ENCODE data around the gene ERC1. TPM values are rescaled to one million over a fixed set of nuclear protein-coding genes. Genes with fewer than 3 reads are reported as not detected.

ERC1 gene
- total and polyA plus RNA-seq, 2 donors from 2014 or later: 5.1 to 68.3 TPM

DNA sequence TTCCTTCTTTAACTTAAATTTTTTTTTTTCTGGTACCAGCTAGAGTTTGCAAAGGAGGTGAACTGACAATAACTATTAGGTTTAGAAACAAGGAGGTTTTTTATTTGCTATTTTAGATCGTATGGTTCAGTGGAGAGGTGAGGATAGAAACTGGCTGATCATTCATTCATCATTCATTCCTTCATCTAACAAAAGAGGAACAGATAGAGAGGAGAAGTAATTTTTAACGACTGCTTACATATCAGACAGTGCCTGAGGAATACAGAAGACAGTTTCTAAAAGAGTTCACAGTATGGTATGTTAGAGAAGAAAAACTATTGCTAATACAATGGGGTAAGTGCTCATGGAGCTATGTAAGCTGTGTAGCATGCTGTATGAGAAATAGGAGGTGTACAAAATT, 111.1 kb downstream of the ERC1 start:
- Histone ChIP-seq H3K9ac (ENCODE audit: low read length in 3 of 3) (no peak overlapping the region), H3K9me3 (ENCODE audit: control insufficient read depth in 2 of 3, insufficient read depth in 1 of 3, low read length in 3 of 3) (no peaks in the 10 kb centered on the region), H3K27ac (ENCODE audit: low read depth in 2 of 2, low read length in 2 of 2) (no peak overlapping the region), H3K27me3 (ENCODE audit: control insufficient read depth, insufficient read depth, low read length) (no peaks in the 10 kb centered on the region), H3K4me3 (ENCODE audit: low read length in 3 of 3) (no peak overlapping the region), H3K36me3 (ENCODE audit: control insufficient read depth in 2 of 3, insufficient read depth in 3 of 3, low read length in 3 of 3) (no peaks in the 10 kb centered on the region), H3K4me1 (ENCODE audit: control insufficient read depth in 2 of 3, insufficient read depth in 2 of 3, low read depth in 1 of 3, low read length in 3 of 3) (no peaks in the 10 kb centered on the region)
- TF ChIP-seq, protein P1, sequence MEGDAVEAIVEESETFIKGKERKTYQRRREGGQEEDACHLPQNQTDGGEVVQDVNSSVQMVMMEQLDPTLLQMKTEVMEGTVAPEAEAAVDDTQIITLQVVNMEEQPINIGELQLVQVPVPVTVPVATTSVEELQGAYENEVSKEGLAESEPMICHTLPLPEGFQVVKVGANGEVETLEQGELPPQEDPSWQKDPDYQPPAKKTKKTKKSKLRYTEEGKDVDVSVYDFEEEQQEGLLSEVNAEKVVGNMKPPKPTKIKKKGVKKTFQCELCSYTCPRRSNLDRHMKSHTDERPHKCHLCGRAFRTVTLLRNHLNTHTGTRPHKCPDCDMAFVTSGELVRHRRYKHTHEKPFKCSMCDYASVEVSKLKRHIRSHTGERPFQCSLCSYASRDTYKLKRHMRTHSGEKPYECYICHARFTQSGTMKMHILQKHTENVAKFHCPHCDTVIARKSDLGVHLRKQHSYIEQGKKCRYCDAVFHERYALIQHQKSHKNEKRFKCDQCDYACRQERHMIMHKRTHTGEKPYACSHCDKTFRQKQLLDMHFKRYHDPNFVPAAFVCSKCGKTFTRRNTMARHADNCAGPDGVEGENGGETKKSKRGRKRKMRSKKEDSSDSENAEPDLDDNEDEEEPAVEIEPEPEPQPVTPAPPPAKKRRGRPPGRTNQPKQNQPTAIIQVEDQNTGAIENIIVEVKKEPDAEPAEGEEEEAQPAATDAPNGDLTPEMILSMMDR (IDR thresholded peaks at IDR 0.05; ENCODE audit: borderline replicate concordance, extremely low read depth, insufficient read depth): no peak
- DNase-seq: no peak
- FAIRE-seq: no peak
- intact Hi-C loops (cut with DNase I): no loop called here

- Histone ChIP-seq H3K4me3 (ENCODE audit: low read length in 3 of 3) (no peak overlapping the region), H3K27me3 (ENCODE audit: control insufficient read depth, insufficient read depth, low read length) (no peaks in the 10 kb centered on the region), H3K36me3 (ENCODE audit: control insufficient read depth in 2 of 3, insufficient read depth in 3 of 3, low read length in 3 of 3) (no peaks in the 10 kb centered on the region), H3K9ac (ENCODE audit: low read length in 3 of 3) (no peak overlapping the region), H3K4me1 (ENCODE audit: control insufficient read depth in 2 of 3, insufficient read depth in 2 of 3, low read depth in 1 of 3, low read length in 3 of 3) (no peaks in the 10 kb centered on the region), H3K27ac (ENCODE audit: low read depth in 2 of 2, low read length in 2 of 2) (no peak overlapping the region), H3K9me3 (ENCODE audit: control insufficient read depth in 2 of 3, insufficient read depth in 1 of 3, low read length in 3 of 3) (no peaks in the 10 kb centered on the region)
- TF ChIP-seq, protein P1 (IDR thresholded peaks at IDR 0.05; ENCODE audit: borderline replicate concordance, extremely low read depth, insufficient read depth): no peak
- DNase-seq (no peak), FAIRE-seq (no peak)
- intact Hi-C loops (cut with DNase I): no loop called here
These were observed 111.9 kb downstream of the ERC1 start for GRCh38 chr12:1102791-1103450.

- intact Hi-C loops (cut with DNase I): no loop called here
- H3K4me1 ChIP-seq (ENCODE audit: control insufficient read depth in 2 of 3, insufficient read depth in 2 of 3, low read depth in 1 of 3, low read length in 3 of 3): no peaks in the 10 kb centered on the region
- TF ChIP-seq, protein P1 (IDR thresholded peaks at IDR 0.05; ENCODE audit: borderline replicate concordance, extremely low read depth, insufficient read depth): no peak
- no peaks in the 10 kb centered on the region for H3K27me3 ChIP-seq (ENCODE audit: control insufficient read depth, insufficient read depth, low read length)
- no peak overlapping the region for H3K27ac ChIP-seq (ENCODE audit: low read depth in 2 of 2, low read length in 2 of 2)
- H3K9me3 ChIP-seq (ENCODE audit: control insufficient read depth in 2 of 3, insufficient read depth in 1 of 3, low read length in 3 of 3): no peaks in the 10 kb centered on the region
- H3K36me3 ChIP-seq (ENCODE audit: control insufficient read depth in 2 of 3, insufficient read depth in 3 of 3, low read length in 3 of 3): no peaks in the 10 kb centered on the region
- DNase-seq: no peak
- FAIRE-seq: no peak
- no peak overlapping the region for H3K4me3 ChIP-seq (ENCODE audit: low read length in 3 of 3)
- no peak overlapping the region for H3K9ac ChIP-seq (ENCODE audit: low read length in 3 of 3)
These were observed 112.6 kb downstream of the ERC1 start for GRCh38 chr12:1103632-1104031.

Data from kidney (tissue), 14 donors.